PC-9 (cell line): ENCODE data around the gene USP1. TPM values are rescaled to one million over a fixed set of nuclear protein-coding genes. Genes with fewer than 3 reads are reported as not detected.

Experiments
- BruUV-seq: library from RNA; stranded (reverse); fragments of 400-500 nt; replicated peaks from 2 replicates; lab custom pipeline; 2021; lab: Mats Ljungman, UMichigan
- CTCF ChIA-PET: fragments of 300-600 bp; sonication (Branson Sonifier 250); formaldehyde crosslinking; loops from one replicate; lab custom pipeline; 2022; ENCODE audit warnings: antibody characterized with exemption; lab: Charles Lee
- POLR2A ChIA-PET: fragments of 300-600 bp; sonication (Branson Sonifier 250); formaldehyde crosslinking; loops from one replicate; lab custom pipeline; 2022; ENCODE audit warnings: antibody characterized with exemption; ENCODE audit not compliant: unreplicated experiment; lab: Charles Lee
- DNase-seq, 2 experiments: peaks; one replicate each; pipeline versions ENCODE4 v3.0.0 to v3.0.0-alpha.2; 2015 to 2022; ENCODE audit warnings: mixed read lengths in 1 of 2
- H2AFZ ChIP-seq: fragments of 200-600 bp; sonication (generic); 2 replicates; pipeline ENCODE4 v1.8.1; 2017; ENCODE audit warnings: antibody characterized with exemption
- H3F3A ChIP-seq: fragments of 200-600 bp; sonication (generic); 2 replicates; pipeline ENCODE4 v1.8.1; 2017; ENCODE audit warnings: antibody characterized with exemption, mild to moderate bottlenecking, low read depth; ENCODE audit not compliant: insufficient read depth
- H3K27ac ChIP-seq: fragments of 200-600 bp; sonication (generic); 2 replicates; pipeline ENCODE4 v1.6.1; 2016; ENCODE audit warnings: mixed run types
- H3K27me3 ChIP-seq: fragments of 200-600 bp; sonication (generic); 2 replicates; pipeline ENCODE4 v1.6.1; 2016; ENCODE audit warnings: low read depth, mixed run types; ENCODE audit not compliant: insufficient read depth
- H3K36me3 ChIP-seq: fragments of 200-600 bp; sonication (generic); 2 replicates; pipeline ENCODE4 v1.6.1; 2016; ENCODE audit warnings: low read depth, mixed run types
- H3K4me1 ChIP-seq: fragments of 200-600 bp; sonication (generic); replicated peaks from 2 replicates; pipeline ENCODE4 v1.6.1; 2016; ENCODE audit warnings: mixed run types; ENCODE audit not compliant: insufficient read depth
- H3K4me2 ChIP-seq: fragments of 200-600 bp; sonication (generic); 2 replicates; pipeline ENCODE4 v1.6.1; 2017; ENCODE audit warnings: mixed run types
- H3K4me3 ChIP-seq: fragments of 200-600 bp; sonication (generic); 2 replicates; pipeline ENCODE4 v1.6.1; 2016; ENCODE audit warnings: mixed run types
- H3K79me2 ChIP-seq: fragments of 200-600 bp; sonication (generic); 2 replicates; pipeline ENCODE4 v1.6.1; 2017; ENCODE audit warnings: low read depth, mixed run types
- H3K9me2 ChIP-seq: fragments of 200-600 bp; sonication (generic); 2 replicates; pipeline ENCODE4 v1.8.1; 2017; ENCODE audit warnings: mild to moderate bottlenecking; ENCODE audit not compliant: insufficient read depth
- H3K9me3 ChIP-seq: fragments of 200-600 bp; sonication (generic); 2 replicates; pipeline ENCODE4 v1.8.1; 2016; ENCODE audit warnings: low read depth; ENCODE audit not compliant: insufficient read depth
- H4K20me1 ChIP-seq: fragments of 200-600 bp; sonication (generic); 2 replicates; pipeline ENCODE4 v1.8.1; 2017; ENCODE audit not compliant: insufficient read depth
- CTCF ChIP-seq: fragments of 200-600 bp; sonication (generic); conservative IDR thresholded peaks from 2 replicates; pipeline ENCODE4 v1.6.1; 2017; ENCODE audit warnings: mixed run types, antibody characterized with exemption, mild to moderate bottlenecking, moderate library complexity
- EZH2 ChIP-seq: fragments of 200-600 bp; sonication (generic); IDR thresholded peaks from 2 replicates; pipeline ENCODE4 v1.8.0; 2017; ENCODE audit warnings: antibody characterized with exemption, low read depth
- intact Hi-C: fragments of 100-400 bp; cut with micrococcal nuclease; formaldehyde crosslinking; loops from one replicate; pipeline ENCODE4 v1.10.0; 2022; ENCODE audit not compliant: unreplicated experiment
- total RNA-seq: library from RNA; stranded (reverse); gene quantifications from 2 replicates; pipeline ENCODE4 v1.2.3, GENCODE V29; 2021

The USP1 gene
- total RNA-seq, 1 experiment from 2014 or later: 50.3 TPM

DNA sequence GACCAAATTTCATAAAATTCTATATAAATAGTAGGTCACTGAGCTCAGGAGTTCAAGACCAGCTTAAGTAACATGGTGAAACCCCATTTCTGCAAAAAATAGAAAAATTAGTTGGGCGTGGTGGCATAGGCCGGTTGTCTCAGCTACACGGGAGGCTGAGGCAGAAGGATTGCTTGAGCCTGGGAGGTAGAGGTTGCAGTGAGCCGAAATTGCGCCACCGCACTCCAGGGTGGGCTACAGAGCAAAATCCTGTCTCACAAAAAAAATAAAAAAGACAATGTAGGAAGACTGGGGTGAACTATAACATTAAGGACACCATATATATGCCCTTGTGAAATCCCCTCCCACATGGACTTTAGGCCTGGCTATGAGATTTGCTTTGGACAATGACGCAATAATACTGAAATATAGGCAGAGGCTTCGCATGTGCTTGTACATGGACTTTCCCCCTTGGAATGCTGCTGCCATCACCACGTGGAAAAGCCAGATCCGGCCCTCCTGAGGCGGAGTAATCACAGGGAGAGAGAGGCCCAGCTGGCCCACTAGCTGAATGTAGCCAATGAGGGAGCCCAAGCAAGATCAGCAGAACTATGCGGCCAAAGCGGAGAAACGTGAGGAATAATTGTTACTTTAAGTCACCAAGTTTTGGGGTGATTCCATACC, 13.1 kb upstream of the USP1 start:
- no peaks in the 10 kb centered on the region for H3K27me3 ChIP-seq
- no peak overlapping the region for H3K27ac ChIP-seq
- TF ChIP-seq EZH2 (no peak), CTCF (no peak)
- H3K9me3 ChIP-seq: no peaks in the 10 kb centered on the region
- H3K4me3 ChIP-seq: no peak overlapping the region
- CTCF ChIA-PET: interaction anchor here (0.6 kb wide), 1 partner anchor 16 kb away, joined by 4 read pairs; no protein-coding TSS in a partner anchor
- H3F3A ChIP-seq: no peaks in the 10 kb centered on the region
- POLR2A ChIA-PET: interaction anchor here (0.6 kb wide), 1 partner anchor 12 kb away, joined by 5 read pairs; no protein-coding TSS in a partner anchor
- DNase-seq: no peak
- H3K4me1 ChIP-seq: peaks cover 8% of the 10 kb centered on the region; the same call in 1 of the 2 replicates
- no TSS peak for BruUV-seq
- H3K79me2 ChIP-seq: no peaks in the 10 kb centered on the region
- no peaks in the 10 kb centered on the region for H4K20me1 ChIP-seq
- intact Hi-C loops: no loop called here
- no peaks in the 10 kb centered on the region for H3K36me3 ChIP-seq
- H3K4me2 ChIP-seq: no peak overlapping the region
- no peaks in the 10 kb centered on the region for H3K9me2 ChIP-seq
- no peak overlapping the region for H2AFZ ChIP-seq

DNA sequence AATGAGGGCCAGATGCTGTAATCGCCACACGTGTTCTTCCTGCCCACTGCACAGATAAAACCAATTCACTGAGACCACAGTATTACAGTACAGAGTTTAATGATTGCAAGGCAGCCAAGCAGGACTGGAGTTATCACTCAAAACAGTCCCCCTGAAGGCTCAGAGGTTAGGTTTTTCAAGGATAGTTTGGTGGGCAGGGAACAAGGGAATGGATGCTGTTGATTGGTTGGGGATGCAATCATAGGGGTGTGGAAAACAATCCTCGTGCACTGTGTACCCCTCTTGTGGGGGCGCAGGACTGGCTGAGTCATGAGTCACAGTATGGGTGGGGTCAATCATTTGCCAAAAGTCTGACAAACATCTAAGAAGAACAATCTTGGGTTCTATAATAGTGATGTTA, 12.4 kb upstream of the USP1 start:
- H2AFZ ChIP-seq: no peak overlapping the region
- no peak overlapping the region for H3K4me3 ChIP-seq
- H3F3A ChIP-seq: no peaks in the 10 kb centered on the region
- no peak overlapping the region for H3K4me2 ChIP-seq
- peaks cover 8% of the 10 kb centered on the region; the same call in 1 of the 2 replicates for H3K4me1 ChIP-seq
- POLR2A ChIA-PET: no interaction called here
- intact Hi-C loops: no loop called here
- DNase-seq: no peak
- no peaks in the 10 kb centered on the region for H3K27me3 ChIP-seq
- no peaks in the 10 kb centered on the region for H3K9me2 ChIP-seq
- CTCF ChIA-PET: interaction anchor here (0.6 kb wide), 2 partner anchors 17 to 22 kb away, joined by 3 to 4 read pairs; no protein-coding TSS in a partner anchor
- no peaks in the 10 kb centered on the region for H3K36me3 ChIP-seq
- TF ChIP-seq EZH2 (no peak), CTCF (no peak)
- no peaks in the 10 kb centered on the region for H3K79me2 ChIP-seq
- BruUV-seq: no TSS peak
- H3K9me3 ChIP-seq: no peaks in the 10 kb centered on the region
- no peaks in the 10 kb centered on the region for H4K20me1 ChIP-seq
- H3K27ac ChIP-seq: no peak overlapping the region

- Histone ChIP-seq H3K36me3 (no peaks in the 10 kb centered on the region), H3K4me3 (no peak overlapping the region), H3K9me2 (no peaks in the 10 kb centered on the region), H3K27ac (no peak overlapping the region), H4K20me1 (no peaks in the 10 kb centered on the region), H3K4me1 (peaks cover 8% of the 10 kb centered on the region; the same call in 1 of the 2 replicates), H3K27me3 (no peaks in the 10 kb centered on the region), H3K79me2 (no peaks in the 10 kb centered on the region), H3K9me3 (no peaks in the 10 kb centered on the region), H3F3A (no peaks in the 10 kb centered on the region), H2AFZ (no peak overlapping the region), H3K4me2 (no peak overlapping the region)
- no peak for DNase-seq
- CTCF ChIA-PET: interaction anchor here (0.6 kb wide), 1 partner anchor 21 kb away, joined by 3 read pairs; no protein-coding TSS in a partner anchor
- no TSS peak for BruUV-seq
- no peak for TF ChIP-seq EZH2
- no peak for TF ChIP-seq CTCF
- POLR2A ChIA-PET: interaction anchor here (0.9 kb wide), 1 partner anchor 10 kb away, joined by 9 read pairs; no protein-coding TSS in a partner anchor
- intact Hi-C loops: no loop called here
Observed at GRCh38 chr1:62425041-62425440, 11.8 kb upstream of the USP1 start.
